GM19193 (cell line): ENCODE data around the gene EFNA5.

Experiments
- POLR2A ChIP-seq: IDR thresholded peaks from 4 replicates; pipeline ENCODE4 v1.6.1; 2011; ENCODE audit not compliant: insufficient read depth, insufficient read length; ENCODE audit errors: extremely low read depth

Gene EFNA5

GRCh38 chr5:107539726-107540330, 130.9 kb downstream of the EFNA5 start:
- no peak for TF ChIP-seq POLR2A

- no peak for TF ChIP-seq POLR2A
Observed at GRCh38 chr5:107538805-107539445, 131.8 kb downstream of the EFNA5 start.

GRCh38 chr5:107538331-107538730, 132.4 kb downstream of the EFNA5 start:
- TF ChIP-seq POLR2A, result no peak

GRCh38 chr5:107535849-107536248, 134.9 kb downstream of the EFNA5 start:
- no peak for TF ChIP-seq POLR2A

GRCh38 chr5:107533910-107534876, 136.5 kb downstream of the EFNA5 start:
- no peak for TF ChIP-seq POLR2A

GRCh38 chr5:107532916-107533315, 137.8 kb downstream of the EFNA5 start:
- TF ChIP-seq POLR2A, result no peak

GRCh38 chr5:107532169-107532878, 138.4 kb downstream of the EFNA5 start:
- TF ChIP-seq POLR2A, result no peak

GRCh38 chr5:107531308-107531707, 139.4 kb downstream of the EFNA5 start:
- no peak for TF ChIP-seq POLR2A

GRCh38 chr5:107529618-107530017, 141.1 kb downstream of the EFNA5 start:
- no peak for TF ChIP-seq POLR2A

- TF ChIP-seq POLR2A, result no peak
Observed at GRCh38 chr5:107526270-107526937, 144.3 kb downstream of the EFNA5 start.

GRCh38 chr5:107524111-107524510, 146.6 kb downstream of the EFNA5 start:
- TF ChIP-seq POLR2A, result no peak

- TF ChIP-seq POLR2A, result no peak
Observed at GRCh38 chr5:107523029-107523680, 147.6 kb downstream of the EFNA5 start.

GRCh38 chr5:107522456-107522855, 148.3 kb downstream of the EFNA5 start:
- no peak for TF ChIP-seq POLR2A

GRCh38 chr5:107519900-107520354, 150.8 kb downstream of the EFNA5 start:
- TF ChIP-seq POLR2A, result no peak
